Measurements from ENCODE around the gene REXO4. TPM values are rescaled to one million over a fixed set of nuclear protein-coding genes. Genes with fewer than 3 reads are reported as not detected.
"Not testable (repeated sequence)": the region's sequence is repeated elsewhere in the genome, so short reads cannot be mapped to it uniquely, and the experiment has no call there.

The REXO4 gene
- total RNA-seq, 1 donor from 2014 or later, result 35.4 TPM

GRCh38 chr9:133393399-133393798, 24.4 kb downstream of the REXO4 start:
- no peaks in the 10 kb centered on the region for H3K36me3 Mint-ChIP-seq (ENCODE audit: low read depth)
- no peaks in the 10 kb centered on the region for H3K9me3 Mint-ChIP-seq
- no peak for TF ChIP-seq CTCF (conservative IDR thresholded peaks at IDR 0.05)
- H3K27me3 Mint-ChIP-seq (ENCODE audit: low read depth), result peaks cover 9% of the 10 kb centered on the region
- DNase-seq (ENCODE audit: low read depth, low spot score), result no peak
- no peak overlapping the region for H3K4me3 Mint-ChIP-seq
- no peak overlapping the region for H3K27ac Mint-ChIP-seq (ENCODE audit: unreplicated experiment)
- no peaks in the 10 kb centered on the region for H3K4me1 Mint-ChIP-seq

- H3K27me3 Mint-ChIP-seq (ENCODE audit: low read depth); H3K27ac Mint-ChIP-seq (ENCODE audit: unreplicated experiment); DNase-seq (ENCODE audit: low read depth, low spot score); H3K4me1 Mint-ChIP-seq; H3K9me3 Mint-ChIP-seq; H3K36me3 Mint-ChIP-seq (ENCODE audit: low read depth); H3K4me3 Mint-ChIP-seq: not testable (repeated sequence)
Measured at GRCh38 chr9:133392308-133392707, 25.5 kb downstream of the REXO4 start.

- not testable (repeated sequence) for H3K27me3 Mint-ChIP-seq (ENCODE audit: low read depth); H3K4me1 Mint-ChIP-seq; DNase-seq (ENCODE audit: low read depth, low spot score); H3K36me3 Mint-ChIP-seq (ENCODE audit: low read depth); H3K9me3 Mint-ChIP-seq; H3K27ac Mint-ChIP-seq (ENCODE audit: unreplicated experiment); H3K4me3 Mint-ChIP-seq
Measured at GRCh38 chr9:133391449-133391848, 26.4 kb downstream of the REXO4 start.

GRCh38 chr9:133390713-133391112, 27.1 kb downstream of the REXO4 start:
- no peak for TF ChIP-seq CTCF (conservative IDR thresholded peaks at IDR 0.05)
- Mint-ChIP-seq H3K27ac (ENCODE audit: unreplicated experiment) (no peak overlapping the region), H3K4me1 (no peaks in the 10 kb centered on the region), H3K27me3 (ENCODE audit: low read depth) (peaks cover 6% of the 10 kb centered on the region), H3K4me3 (no peak overlapping the region), H3K9me3 (no peaks in the 10 kb centered on the region), H3K36me3 (ENCODE audit: low read depth) (no peaks in the 10 kb centered on the region)
- no peak for DNase-seq (ENCODE audit: low read depth, low spot score)

- no peaks in the 10 kb centered on the region for H3K4me1 Mint-ChIP-seq
- H3K4me3 Mint-ChIP-seq, result no peak overlapping the region
- H3K9me3 Mint-ChIP-seq, result no peaks in the 10 kb centered on the region
- no peaks in the 10 kb centered on the region for H3K27me3 Mint-ChIP-seq (ENCODE audit: low read depth)
- no peak for DNase-seq (ENCODE audit: low read depth, low spot score)
- TF ChIP-seq CTCF (conservative IDR thresholded peaks at IDR 0.05), result no peak
- H3K36me3 Mint-ChIP-seq (ENCODE audit: low read depth), result no peaks in the 10 kb centered on the region
- H3K27ac Mint-ChIP-seq (ENCODE audit: unreplicated experiment), result no peak overlapping the region
Measured at GRCh38 chr9:133389562-133389961, 28.2 kb downstream of the REXO4 start.

- no peaks in the 10 kb centered on the region for H3K36me3 Mint-ChIP-seq (ENCODE audit: low read depth)
- no peak overlapping the region for H3K4me3 Mint-ChIP-seq
Measured at GRCh38 chr9:133389025-133389557, 28.7 kb downstream of the REXO4 start.

More at GRCh38 chr9:133389025-133389557, 28.7 kb downstream of the REXO4 start:
- Mint-ChIP-seq H3K4me1 (no peaks in the 10 kb centered on the region), H3K27me3 (ENCODE audit: low read depth) (no peaks in the 10 kb centered on the region), H3K27ac (ENCODE audit: unreplicated experiment) (no peak overlapping the region), H3K9me3 (no peaks in the 10 kb centered on the region)
- TF ChIP-seq CTCF (conservative IDR thresholded peaks at IDR 0.05), result no peak
- no peak for DNase-seq (ENCODE audit: low read depth, low spot score)

Measured in neural crest cell (in vitro differentiated cells).